Measurements from ENCODE around the gene AEBP2.
"Not testable (repeated sequence)": the region's sequence is repeated elsewhere in the genome, so short reads cannot be mapped to it uniquely, and the experiment has no call there.

Gene AEBP2

DNA sequence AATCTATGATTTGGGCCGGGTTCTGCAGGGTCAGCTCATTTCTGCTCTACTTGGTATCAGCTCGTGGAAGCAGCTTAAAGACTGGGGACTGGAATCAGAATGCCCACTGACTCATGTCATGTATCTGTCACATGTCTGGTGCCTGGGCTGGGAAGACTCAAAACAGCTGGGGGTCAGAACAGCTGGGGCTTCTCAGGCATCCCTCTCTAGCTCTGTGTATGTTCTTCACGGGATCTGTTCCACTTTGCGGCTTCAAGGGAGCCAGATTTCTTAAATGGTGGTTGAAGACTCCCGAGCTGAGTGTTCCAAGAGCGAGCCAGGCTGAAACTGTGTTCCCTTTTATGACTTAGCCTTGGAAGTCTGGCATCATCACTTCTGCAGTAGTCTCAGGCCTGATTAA is 11.9 kb downstream of the AEBP2 start:
- in situ Hi-C loops (cut with HindIII; ENCODE audit: low sequenced_read_pairs) = no loop called here

DNA sequence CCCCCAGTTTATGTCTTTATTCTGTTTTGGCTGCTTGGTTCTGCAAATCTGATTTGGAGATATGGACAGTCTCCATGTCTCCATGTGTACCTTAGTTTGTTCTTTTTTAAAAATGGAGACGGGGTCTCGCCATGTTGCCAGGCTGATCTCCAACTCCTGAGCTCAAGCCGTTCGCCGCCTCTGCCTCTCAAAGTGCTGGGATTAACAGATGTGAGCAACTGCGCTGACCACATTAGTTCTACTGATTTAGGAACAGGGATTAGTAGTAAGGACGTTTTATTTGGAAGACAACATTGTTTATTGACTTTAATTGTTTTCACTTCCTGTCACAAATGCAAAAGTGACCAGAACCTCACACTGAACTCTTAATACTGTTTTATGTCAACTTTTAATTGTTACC is 14.7 kb downstream of the AEBP2 start:
- in situ Hi-C loops (cut with HindIII; ENCODE audit: low sequenced_read_pairs) = no loop called here

DNA sequence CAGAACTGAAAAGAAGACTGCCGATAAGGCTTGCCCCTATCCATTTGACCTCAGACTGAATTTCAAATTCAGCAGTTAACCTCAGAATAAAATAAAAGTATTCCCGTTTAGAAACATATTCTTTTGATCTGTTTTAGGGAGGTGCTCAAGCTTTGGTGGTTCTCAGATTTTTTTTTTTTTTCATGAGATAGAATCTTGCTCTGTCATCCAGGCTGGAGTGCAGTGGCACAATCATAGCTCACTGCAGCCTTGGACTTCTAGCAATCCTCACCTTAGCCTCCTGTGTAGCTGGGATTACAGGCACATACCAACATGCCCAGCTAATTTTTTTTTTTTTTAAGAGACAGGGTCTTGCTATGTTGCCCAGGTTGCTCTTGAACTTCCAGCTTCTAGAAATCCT is 15.5 kb downstream of the AEBP2 start:
- in situ Hi-C loops (cut with HindIII; ENCODE audit: low sequenced_read_pairs) = no loop called here

DNA sequence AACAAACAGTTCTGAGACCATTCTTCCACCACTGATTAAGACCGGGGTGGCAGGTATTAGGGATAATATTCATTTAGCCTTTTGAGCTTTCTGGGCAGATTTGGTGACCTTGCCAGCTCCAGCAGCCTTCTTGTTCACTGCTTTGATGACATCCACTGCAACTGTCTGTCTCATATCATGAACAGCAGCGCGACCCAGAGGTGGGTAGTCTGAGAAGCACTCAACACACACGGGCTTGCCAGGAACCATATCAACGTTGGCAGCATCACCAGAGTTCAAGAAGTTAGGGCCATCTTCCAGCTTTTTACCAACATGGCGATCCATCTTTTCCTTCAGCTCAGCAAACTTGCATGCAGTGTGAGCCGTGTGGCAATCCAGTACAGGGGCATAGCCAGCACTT is 16.9 kb downstream of the AEBP2 start:
- in situ Hi-C loops (cut with HindIII; ENCODE audit: low sequenced_read_pairs) = no loop called here

DNA sequence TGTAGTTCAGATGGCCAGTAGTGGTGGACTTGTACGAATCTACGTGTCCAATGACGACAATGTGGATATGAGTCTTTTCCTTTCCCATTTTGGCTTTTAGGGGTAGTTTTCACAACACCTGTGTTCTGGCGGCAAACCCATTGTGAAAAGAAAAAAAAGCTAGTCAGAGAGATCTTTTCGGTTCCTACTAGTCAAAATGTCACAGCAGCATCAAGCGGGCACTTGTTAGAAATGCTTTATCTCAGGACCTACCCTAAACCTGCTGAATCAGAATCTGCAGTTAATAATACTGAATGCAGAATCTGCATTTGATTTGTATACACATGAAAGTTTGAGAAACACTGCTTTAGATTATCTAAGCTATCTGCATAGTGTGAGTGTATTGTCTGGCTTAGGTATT is 18.3 kb downstream of the AEBP2 start:
- in situ Hi-C loops (cut with HindIII; ENCODE audit: low sequenced_read_pairs) = no loop called here

GRCh38 chr12:19458733-19459132 is 19.4 kb downstream of the AEBP2 start:
- in situ Hi-C loops (cut with HindIII; ENCODE audit: low sequenced_read_pairs) = no loop called here

DNA sequence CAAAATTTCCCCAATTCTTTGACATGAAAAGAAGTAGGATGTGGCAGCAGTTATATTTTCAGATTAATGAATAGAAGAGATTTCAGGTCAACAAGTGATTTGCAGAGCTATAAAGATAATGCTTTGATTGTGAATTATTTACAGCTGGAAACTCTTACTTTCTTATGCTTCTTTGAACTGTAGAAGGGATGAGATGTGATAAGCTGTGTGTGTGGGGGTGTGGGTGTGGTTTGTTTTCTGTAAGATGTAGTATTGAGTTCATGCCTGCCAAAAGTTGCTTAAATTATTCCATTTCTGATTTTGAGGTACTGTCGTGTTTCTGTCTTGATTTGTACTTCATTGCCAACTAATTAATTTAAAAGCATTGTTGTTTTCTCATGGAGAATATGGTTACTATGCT is 22.7 kb downstream of the AEBP2 start:
- in situ Hi-C loops (cut with HindIII; ENCODE audit: low sequenced_read_pairs) = no loop called here

GRCh38 chr12:19462406-19462805 is 23.1 kb downstream of the AEBP2 start:
- in situ Hi-C loops (cut with HindIII; ENCODE audit: low sequenced_read_pairs) = no loop called here

DNA sequence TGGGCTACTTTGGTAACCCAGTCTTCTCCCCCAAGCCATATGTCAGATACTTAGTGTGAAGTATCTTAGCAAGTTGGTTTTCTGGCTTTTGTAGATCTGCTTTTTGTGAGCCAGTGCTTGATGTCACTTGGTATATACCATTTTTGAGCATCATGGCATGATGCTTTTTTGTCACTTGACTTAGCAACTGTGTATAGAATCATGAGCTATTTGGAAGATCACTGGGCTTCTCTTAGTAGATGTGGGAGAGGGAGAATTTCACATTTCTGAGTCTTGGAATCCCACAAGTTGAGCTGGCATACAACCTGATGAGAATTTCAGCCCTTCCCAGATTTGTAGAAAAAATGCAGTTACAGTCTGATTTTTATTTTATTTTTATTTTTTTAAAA is 24.9 kb downstream of the AEBP2 start:
- in situ Hi-C loops (cut with HindIII; ENCODE audit: low sequenced_read_pairs) = no loop called here

DNA sequence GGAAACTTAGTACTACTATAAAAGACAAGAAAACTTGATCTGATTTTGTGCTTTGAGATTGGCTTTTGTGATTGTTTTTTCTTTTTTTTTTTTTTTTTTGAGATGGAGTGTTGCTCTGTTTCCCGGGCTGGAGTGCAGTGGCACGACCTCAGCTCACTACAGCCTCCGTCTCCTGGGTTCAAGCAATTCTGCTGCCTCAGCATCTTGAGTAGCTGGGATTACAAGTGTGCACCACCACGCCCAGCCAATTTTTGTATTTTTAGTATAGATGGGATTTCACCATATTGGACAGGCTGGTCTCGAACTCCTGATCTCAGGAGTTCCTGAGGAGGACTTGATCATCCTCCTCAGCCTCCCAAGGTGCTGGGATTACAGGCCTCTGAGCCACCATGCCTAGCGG is 26.4 kb downstream of the AEBP2 start:
- in situ Hi-C loops (cut with HindIII; ENCODE audit: low sequenced_read_pairs) = no loop called here

DNA sequence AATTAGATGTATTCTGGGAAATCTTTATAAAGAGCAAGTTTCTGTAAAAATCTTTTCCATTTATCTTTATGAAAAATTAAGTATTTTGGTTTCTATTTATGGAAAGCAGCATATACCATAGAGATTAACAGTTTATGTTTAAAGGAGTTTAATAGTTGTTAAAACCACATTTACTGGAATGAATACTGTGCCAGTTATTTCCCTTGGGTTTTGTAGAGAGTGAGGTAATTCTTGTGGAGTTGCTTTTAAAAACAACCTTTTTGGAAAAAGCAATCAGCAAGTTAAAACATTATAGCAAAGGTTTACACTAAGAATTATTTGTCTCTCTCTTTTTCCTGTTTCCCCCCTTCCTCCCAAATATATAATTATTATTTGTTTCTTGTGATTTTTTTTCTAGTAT is 34.9 kb downstream of the AEBP2 start:
- in situ Hi-C loops (cut with HindIII; ENCODE audit: low sequenced_read_pairs) = no loop called here

- in situ Hi-C loops (cut with HindIII; ENCODE audit: low sequenced_read_pairs) = not testable (repeated sequence)
These were observed 36.7 kb downstream of the AEBP2 start for GRCh38 chr12:19475884-19476505.

- in situ Hi-C loops (cut with HindIII; ENCODE audit: low sequenced_read_pairs) = no loop called here
These were observed 37.8 kb downstream of the AEBP2 start for GRCh38 chr12:19477071-19477470.

GRCh38 chr12:19480459-19480858 is 41.2 kb downstream of the AEBP2 start:
- in situ Hi-C loops (cut with HindIII; ENCODE audit: low sequenced_read_pairs) = no loop called here

DNA sequence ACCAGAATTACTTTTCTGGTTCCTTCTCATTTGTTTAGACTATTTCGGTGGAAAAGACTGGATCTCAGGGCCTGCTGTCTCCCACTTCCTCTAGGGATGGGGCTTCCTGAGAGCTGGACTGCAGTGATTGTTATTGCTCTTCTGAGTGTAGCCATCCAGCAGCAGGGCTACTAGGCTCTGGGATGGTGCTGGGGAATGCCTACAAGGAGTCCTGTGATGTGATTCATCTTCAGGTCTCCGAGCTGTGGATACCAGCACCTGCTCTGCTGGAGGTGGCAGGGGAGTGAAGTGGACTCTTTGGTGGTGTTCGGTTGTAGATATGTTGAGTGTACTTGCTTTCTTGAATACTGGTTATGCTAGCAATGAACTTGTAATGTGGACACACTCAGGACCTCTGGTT is 42.7 kb downstream of the AEBP2 start:
- in situ Hi-C loops (cut with HindIII; ENCODE audit: low sequenced_read_pairs) = no loop called here

DNA sequence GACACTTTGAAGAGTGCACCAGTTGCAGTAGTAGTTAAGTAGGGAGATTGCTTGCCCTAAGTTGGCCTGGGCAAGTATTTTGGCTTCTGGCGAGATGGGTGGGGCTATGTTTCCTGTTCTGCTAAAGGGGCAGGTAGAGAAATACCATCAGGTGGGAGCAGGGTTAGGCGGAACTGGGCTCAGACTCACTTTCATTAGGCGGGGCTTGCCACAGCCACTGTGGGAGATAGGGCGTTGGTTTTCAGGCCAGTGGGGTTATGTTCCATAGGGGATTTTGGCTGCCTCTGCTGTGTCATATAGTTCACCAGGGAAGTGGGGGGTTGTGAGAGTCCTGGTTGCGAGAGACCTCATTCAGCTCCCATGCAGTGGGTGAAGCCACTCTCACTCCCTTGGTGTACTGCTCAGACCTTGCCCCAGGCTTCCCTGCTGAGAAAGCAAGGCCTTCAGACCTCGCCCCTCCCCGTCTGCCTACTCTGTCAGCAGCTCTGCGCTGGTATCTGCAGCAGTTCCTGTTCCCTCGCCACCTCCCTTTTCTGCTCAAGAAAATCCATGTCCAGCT is 43.3 kb downstream of the AEBP2 start:
- in situ Hi-C loops (cut with HindIII; ENCODE audit: low sequenced_read_pairs) = no loop called here

DNA sequence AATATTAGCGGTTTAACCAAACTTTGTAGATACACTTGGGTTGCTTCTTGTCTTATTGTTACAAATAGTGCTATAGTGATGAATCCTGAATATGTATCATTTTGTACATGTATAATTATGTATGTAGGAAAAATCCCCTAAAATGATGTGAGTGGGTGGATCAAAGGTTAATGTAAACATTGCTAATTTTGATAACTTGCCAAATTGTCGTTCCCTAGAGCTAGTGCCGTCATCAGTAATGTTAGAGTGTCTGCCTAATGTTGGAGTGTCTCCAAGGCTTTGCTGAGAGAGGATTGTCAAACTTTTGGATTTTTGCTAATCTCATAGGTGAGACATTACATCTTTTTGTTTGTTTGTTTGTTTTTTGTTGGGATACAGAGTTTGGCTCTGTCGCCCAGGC is 44.4 kb downstream of the AEBP2 start:
- in situ Hi-C loops (cut with HindIII; ENCODE audit: low sequenced_read_pairs) = no loop called here

GRCh38 chr12:19484738-19485137 is 45.4 kb downstream of the AEBP2 start:
- in situ Hi-C loops (cut with HindIII; ENCODE audit: low sequenced_read_pairs) = no loop called here

DNA sequence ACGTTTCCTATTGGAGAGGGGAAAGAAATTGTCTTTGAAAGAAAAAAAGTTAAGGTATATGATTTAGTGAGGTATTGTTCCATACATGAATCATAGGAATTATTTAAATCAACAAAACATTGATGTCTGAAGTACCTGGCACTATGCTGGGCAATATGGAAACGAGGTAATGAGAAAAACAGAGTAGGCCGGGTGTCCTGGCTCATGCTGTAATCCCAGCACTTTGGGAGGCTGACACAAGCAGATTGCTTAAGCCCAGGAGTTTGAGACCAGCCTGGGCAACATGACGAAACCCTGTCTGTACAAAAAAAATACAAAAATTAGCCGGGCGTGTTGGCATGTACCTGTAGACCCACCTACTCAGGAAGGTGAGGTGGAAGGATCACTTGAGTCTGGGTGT is 45.9 kb downstream of the AEBP2 start:
- in situ Hi-C loops (cut with HindIII; ENCODE audit: low sequenced_read_pairs) = no loop called here

- in situ Hi-C loops (cut with HindIII; ENCODE audit: low sequenced_read_pairs) = no loop called here
These were observed 49.9 kb downstream of the AEBP2 start for GRCh38 chr12:19489168-19489567.

GRCh38 chr12:19490908-19491307 is 51.6 kb downstream of the AEBP2 start:
- in situ Hi-C loops (cut with HindIII; ENCODE audit: low sequenced_read_pairs) = no loop called here

DNA sequence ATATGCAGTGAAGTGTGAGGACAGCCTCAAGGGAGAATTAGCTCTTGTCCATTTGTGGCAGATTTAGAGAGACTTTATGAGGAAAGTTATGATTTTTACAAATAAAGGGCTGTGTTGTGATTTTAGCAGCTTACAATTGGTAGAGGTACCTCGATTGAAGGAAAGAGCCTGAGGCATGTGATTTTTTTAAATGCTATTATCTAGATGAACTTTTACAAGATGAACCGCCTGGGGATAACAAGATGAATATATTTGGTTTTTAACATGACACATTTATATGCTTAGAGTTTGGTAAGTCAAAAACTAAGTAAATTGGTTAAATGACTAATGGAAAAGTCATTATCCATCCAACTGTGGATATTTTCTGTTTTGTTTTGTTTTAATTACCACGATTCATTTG is 52.6 kb downstream of the AEBP2 start:
- in situ Hi-C loops (cut with HindIII; ENCODE audit: low sequenced_read_pairs) = no loop called here

DNA sequence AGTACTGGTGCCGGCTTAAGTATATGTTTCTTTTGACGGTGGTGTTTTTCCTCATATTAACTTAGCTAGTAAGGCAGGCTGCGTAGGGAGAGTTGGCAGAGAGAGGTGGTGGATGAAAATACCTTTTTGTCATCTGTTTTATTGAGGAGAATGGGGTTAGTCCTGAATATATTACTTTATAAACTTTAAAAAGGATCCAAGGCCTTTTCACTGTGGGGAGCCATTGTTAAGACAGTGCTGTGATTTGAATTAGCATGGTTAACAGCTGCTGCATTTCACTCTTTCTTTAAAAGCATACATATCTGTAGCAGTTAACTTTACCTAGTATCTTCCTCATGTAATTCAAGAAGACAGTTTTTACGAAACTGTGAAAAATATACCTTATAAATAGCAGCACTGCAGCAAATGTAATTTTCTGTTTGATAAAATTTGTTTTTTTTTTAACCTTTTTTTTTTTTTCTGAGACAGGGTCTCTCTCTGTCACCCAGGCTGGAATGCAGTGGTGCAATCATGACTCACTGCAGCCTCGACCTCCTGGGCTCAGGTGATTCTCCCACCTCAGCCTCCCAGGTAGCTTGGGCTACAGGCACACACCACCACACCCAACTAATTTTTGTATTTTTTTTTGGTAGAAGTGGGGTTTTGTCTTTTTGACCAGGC is 57.1 kb downstream of the AEBP2 start:
- in situ Hi-C loops (cut with HindIII; ENCODE audit: low sequenced_read_pairs) = no loop called here

Measured in DLD1 (cell line).